ENCODE measurements around the gene SPSB4.

DNA sequence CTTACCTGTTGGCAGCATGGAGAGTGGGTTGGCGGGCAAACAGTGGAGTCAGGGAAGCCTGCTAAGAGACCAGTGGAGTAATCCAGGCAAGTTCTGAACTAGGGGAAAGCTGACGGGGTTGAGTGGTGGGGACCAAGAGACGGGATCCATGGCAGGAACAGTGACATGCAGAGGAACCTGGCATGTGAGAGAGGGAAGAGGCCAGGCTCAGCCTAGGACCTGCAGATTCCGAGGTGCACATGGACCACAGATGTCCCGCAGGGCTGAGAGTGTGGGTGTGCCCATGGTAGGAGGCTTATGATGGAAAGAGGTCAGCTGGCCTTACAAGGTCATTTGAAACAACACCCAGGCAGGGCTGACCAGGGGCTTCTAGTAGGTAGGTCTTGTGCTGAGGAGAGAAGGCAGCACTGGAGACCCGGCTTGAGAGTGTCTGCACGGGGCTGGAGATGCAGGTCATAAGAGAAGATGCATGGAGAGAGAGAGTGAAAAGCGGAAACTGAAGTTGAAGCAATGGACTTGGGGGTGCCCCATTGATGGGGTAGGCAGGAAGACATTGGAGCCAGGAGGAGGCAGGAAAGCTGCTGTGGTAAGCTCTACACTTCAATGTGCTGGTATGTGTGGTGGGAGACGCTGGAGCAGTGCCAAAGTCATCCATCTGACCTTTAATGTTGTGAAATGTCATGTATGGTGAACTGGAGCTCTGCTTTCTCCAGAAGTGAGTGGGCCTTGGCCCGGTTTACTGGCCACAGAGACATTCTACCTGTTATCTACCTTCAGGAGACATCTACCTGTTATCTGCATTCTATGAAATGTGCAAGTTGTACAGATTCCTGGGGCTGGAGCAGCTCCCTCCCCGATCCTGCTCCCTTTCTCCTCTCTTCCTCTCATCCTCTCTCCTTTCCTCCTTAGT is 4.6 kb downstream of the SPSB4 start:
- TF ChIP-seq, protein P1, sequence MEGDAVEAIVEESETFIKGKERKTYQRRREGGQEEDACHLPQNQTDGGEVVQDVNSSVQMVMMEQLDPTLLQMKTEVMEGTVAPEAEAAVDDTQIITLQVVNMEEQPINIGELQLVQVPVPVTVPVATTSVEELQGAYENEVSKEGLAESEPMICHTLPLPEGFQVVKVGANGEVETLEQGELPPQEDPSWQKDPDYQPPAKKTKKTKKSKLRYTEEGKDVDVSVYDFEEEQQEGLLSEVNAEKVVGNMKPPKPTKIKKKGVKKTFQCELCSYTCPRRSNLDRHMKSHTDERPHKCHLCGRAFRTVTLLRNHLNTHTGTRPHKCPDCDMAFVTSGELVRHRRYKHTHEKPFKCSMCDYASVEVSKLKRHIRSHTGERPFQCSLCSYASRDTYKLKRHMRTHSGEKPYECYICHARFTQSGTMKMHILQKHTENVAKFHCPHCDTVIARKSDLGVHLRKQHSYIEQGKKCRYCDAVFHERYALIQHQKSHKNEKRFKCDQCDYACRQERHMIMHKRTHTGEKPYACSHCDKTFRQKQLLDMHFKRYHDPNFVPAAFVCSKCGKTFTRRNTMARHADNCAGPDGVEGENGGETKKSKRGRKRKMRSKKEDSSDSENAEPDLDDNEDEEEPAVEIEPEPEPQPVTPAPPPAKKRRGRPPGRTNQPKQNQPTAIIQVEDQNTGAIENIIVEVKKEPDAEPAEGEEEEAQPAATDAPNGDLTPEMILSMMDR (IDR thresholded peaks at IDR 0.05) = no peak
- no peak for TF ChIP-seq POLR2A (IDR thresholded peaks at IDR 0.05)

All from body of pancreas (tissue), 4 donors.